CD14-positive monocyte (primary cell): Measurements from ENCODE around the gene GRIN2A. TPM values are rescaled to one million over a fixed set of nuclear protein-coding genes. Genes with fewer than 3 reads are reported as not detected.

Source experiments
- DNase-seq, 3 donors: peaks; one replicate each; pipeline ENCODE4 v3.0.0-alpha.2; 2011 to 2022
- H2AFZ ChIP-seq: 2 replicates; pipeline ENCODE4 v1.6.0; 2012; ENCODE audit warnings: mild to moderate bottlenecking, low read depth, low read length, inconsistent platforms; ENCODE audit not compliant: insufficient read depth, poor library complexity, severe bottlenecking
- H3K27ac ChIP-seq, 2 donors: 1 replicate in 1 of 2; 2 replicates in 1 of 2; pipeline ENCODE4 v1.5.1; 2012 to 2013; ENCODE audit warnings: low read length in 2 of 2, control low read depth in 1 of 2, inconsistent platforms in 1 of 2, low read depth in 1 of 2, mild to moderate bottlenecking in 1 of 2
- H3K27me3 ChIP-seq, 2 donors: one replicate each; pipeline versions ENCODE4 v1.6.0 to v1.6.1; 2011 to 2013; ENCODE audit warnings: low read length in 2 of 2; ENCODE audit not compliant: control insufficient read depth in 2 of 2, insufficient read depth in 2 of 2
- H3K36me3 ChIP-seq, 2 donors: replicated peaks in 1 of 2; 1 replicate in 1 of 2; 2 replicates in 1 of 2; pipeline versions ENCODE4 v1.5.1 to v1.6.1; 2012 to 2013; ENCODE audit warnings: low read length in 2 of 2, control low read depth in 1 of 2, inconsistent platforms in 1 of 2, mild to moderate bottlenecking in 1 of 2; ENCODE audit not compliant: insufficient read depth in 2 of 2, control insufficient read depth in 1 of 2
- H3K4me1 ChIP-seq, 2 donors: 1 replicate in 1 of 2; 2 replicates in 1 of 2; pipeline versions ENCODE4 v1.5.1 to v1.6.1; 2012 to 2013; ENCODE audit warnings: low read length in 2 of 2, control low read depth in 1 of 2, inconsistent platforms in 1 of 2, mild to moderate bottlenecking in 1 of 2, moderate library complexity in 1 of 2; ENCODE audit not compliant: insufficient read depth in 2 of 2, control insufficient read depth in 1 of 2
- H3K4me2 ChIP-seq: replicated peaks from 2 replicates; pipeline ENCODE3; 2012; ENCODE audit warnings: low read length, moderate library complexity, mild to moderate bottlenecking; ENCODE audit not compliant: poor library complexity, severe bottlenecking; ENCODE audit errors: extremely low read depth
- H3K4me3 ChIP-seq, 3 experiments: fragments of 200-600 bp in 1 of 3; sonication (generic) in 1 of 3; replicated peaks in 1 of 3; 1 replicate in 2 of 3; 2 replicates in 1 of 3; pipeline ENCODE4 v1.5.1; 2011 to 2013; ENCODE audit warnings: low read length in 3 of 3, mild to moderate bottlenecking in 3 of 3, control low read depth in 2 of 3, low read depth in 2 of 3, inconsistent platforms in 1 of 3, moderate library complexity in 1 of 3
- H3K79me2 ChIP-seq: 2 replicates; pipeline ENCODE4 v1.6.0; 2012; ENCODE audit warnings: mild to moderate bottlenecking, control low read depth, inconsistent platforms, low read length, moderate library complexity; ENCODE audit not compliant: insufficient read depth
- H3K9ac ChIP-seq: 2 replicates; pipeline ENCODE4 v1.6.0; 2017; ENCODE audit warnings: low read length, mild to moderate bottlenecking; ENCODE audit not compliant: insufficient read depth, poor library complexity, severe bottlenecking
- H3K9me3 ChIP-seq, 2 donors: replicated peaks in 1 of 2; 1 replicate in 1 of 2; 2 replicates in 1 of 2; pipeline versions ENCODE4 v1.5.1 to v1.6.1; 2012 to 2013; ENCODE audit warnings: low read length in 2 of 2, control low read depth in 1 of 2; ENCODE audit not compliant: control insufficient read depth in 1 of 2, insufficient read depth in 1 of 2
- H4K20me1 ChIP-seq: 2 replicates; pipeline ENCODE4 v1.6.0; 2012; ENCODE audit warnings: mild to moderate bottlenecking, low read length, control low read depth, moderate library complexity; ENCODE audit not compliant: insufficient read depth
- H3K27ac Mint-ChIP-seq, 7 donors: one replicate each; pipeline ENCODE4 v1.8.0; 2020; ENCODE audit warnings: mild to moderate bottlenecking in 7 of 7, mixed read lengths in 7 of 7, moderate library complexity in 6 of 7, inconsistent platforms in 2 of 7
- H3K27me3 Mint-ChIP-seq, 3 donors: one replicate each; pipeline ENCODE4 v1.8.0; 2021 to 2022; ENCODE audit warnings: low read depth in 3 of 3, mild to moderate bottlenecking in 3 of 3, mixed read lengths in 3 of 3, moderate library complexity in 3 of 3, inconsistent platforms in 1 of 3
- H3K36me3 Mint-ChIP-seq, 2 donors: one replicate each; pipeline ENCODE4 v1.8.0; 2020; ENCODE audit warnings: mixed read lengths in 2 of 2, inconsistent platforms in 1 of 2, mild to moderate bottlenecking in 1 of 2
- H3K4me1 Mint-ChIP-seq: one replicate; pipeline ENCODE4 v1.8.0; 2020; ENCODE audit warnings: mild to moderate bottlenecking, mixed read lengths
- H3K4me3 Mint-ChIP-seq, 2 donors: one replicate each; pipeline ENCODE4 v1.8.0; 2020; ENCODE audit warnings: mild to moderate bottlenecking in 2 of 2, mixed read lengths in 2 of 2, moderate library complexity in 1 of 2
- H3K9me3 Mint-ChIP-seq, 7 donors: one replicate each; pipeline ENCODE4 v1.8.0; 2020 to 2022; ENCODE audit warnings: mixed read lengths in 7 of 7, mild to moderate bottlenecking in 6 of 7, moderate library complexity in 6 of 7, inconsistent platforms in 2 of 7
- CTCF ChIP-seq: fragments of 200-600 bp; IDR thresholded peaks from one replicate; pipeline ENCODE4 v1.8.0; 2022; ENCODE audit warnings: antibody characterized with exemption, mild to moderate bottlenecking
- WGBS: methylation state at CpG from one replicate; pipeline ENCODE4 v1.1.5; 2013; ENCODE audit warnings: missing lambda C conversion rate; ENCODE audit not compliant: insufficient coverage; 5-methylcytosine and 5-hydroxymethylcytosine counted together
- intact Hi-C, 2 donors: fragments of 100-400 bp; cut with micrococcal nuclease; formaldehyde crosslinking; loops; one replicate each; pipeline versions ENCODE4 v1.15.0 to v1.15.1; 2023
- polyA plus RNA-seq, 3 donors: library from polyadenylated mRNA; depleted of rRNA in 1 of 3; unstranded in 2 of 3; stranded (reverse) in 1 of 3; fragments of 300-500 nt in 2 of 3; fragments of >200 nt in 1 of 3; fragmentation: Illumina TruSeq in 2 of 3; gene quantifications; 1 replicate in 2 of 3; 2 replicates in 1 of 3; pipeline ENCODE4 v1.2.3, GENCODE V29; 2012 to 2021

GRIN2A gene
- polyA plus RNA-seq, 3 donors = not detected

GRCh38 chr16:9932000-9932399 lies 250.2 kb downstream of the GRIN2A start:
- Histone ChIP-seq H3K79me2 (no peaks in the 10 kb centered on the region), H3K9me3 (no peaks in the 10 kb centered on the region), H3K36me3 (no peaks in the 10 kb centered on the region), H3K9ac (no peak overlapping the region), H2AFZ (no peak overlapping the region), H3K4me1 (no peaks in the 10 kb centered on the region), H3K4me3 (no peak overlapping the region), H3K27ac (no peak overlapping the region), H3K27me3 (no peaks in the 10 kb centered on the region), H4K20me1 (no peaks in the 10 kb centered on the region), H3K4me2 (no peak overlapping the region)
- intact Hi-C loops = no loop called here
- WGBS = no CpG with 5 or more reads among the region's 1 CpG
- Mint-ChIP-seq H3K9me3 (peaks cover 0 to 3% (median 0%) of the 10 kb centered on the region in 7 donors), H3K36me3 (no peaks in the 10 kb centered on the region), H3K4me1 (no peaks in the 10 kb centered on the region), H3K27ac (no peak overlapping the region), H3K4me3 (no peak overlapping the region), H3K27me3 (peaks cover 0 to 5% (median 2%) of the 10 kb centered on the region in 3 donors)
- DNase-seq = no peak
- TF ChIP-seq CTCF = no peak

- WGBS = 86% methylated on average over 2 of the region's 4 CpGs
- H3K9me3 Mint-ChIP-seq = peaks cover 0 to 3% (median 0%) of the 10 kb centered on the region in 7 donors
- no peak for DNase-seq
- H3K4me3 Mint-ChIP-seq = no peak overlapping the region
- no peak overlapping the region for H3K4me3 ChIP-seq
- intact Hi-C loops = no loop called here
- H3K4me1 Mint-ChIP-seq = no peaks in the 10 kb centered on the region
- H3K9me3 ChIP-seq = no peaks in the 10 kb centered on the region
- H4K20me1 ChIP-seq = no peaks in the 10 kb centered on the region
- H3K27me3 Mint-ChIP-seq = peaks cover 2 to 5% (median 5%) of the 10 kb centered on the region in 3 donors
- no peaks in the 10 kb centered on the region for H3K79me2 ChIP-seq
- H3K27ac Mint-ChIP-seq = no peak overlapping the region
- H3K27ac ChIP-seq = no peak overlapping the region
- H3K4me1 ChIP-seq = no peaks in the 10 kb centered on the region
- H3K36me3 Mint-ChIP-seq = no peaks in the 10 kb centered on the region
- H3K4me2 ChIP-seq = no peak overlapping the region
- H3K36me3 ChIP-seq = no peaks in the 10 kb centered on the region
- no peaks in the 10 kb centered on the region for H3K27me3 ChIP-seq
- no peak overlapping the region for H2AFZ ChIP-seq
- no peak overlapping the region for H3K9ac ChIP-seq
- TF ChIP-seq CTCF = no peak
These were observed 252.4 kb downstream of the GRIN2A start for GRCh38 chr16:9929836-9930235.
